ENCODE data around the gene ASPG.

ASPG gene

DNA sequence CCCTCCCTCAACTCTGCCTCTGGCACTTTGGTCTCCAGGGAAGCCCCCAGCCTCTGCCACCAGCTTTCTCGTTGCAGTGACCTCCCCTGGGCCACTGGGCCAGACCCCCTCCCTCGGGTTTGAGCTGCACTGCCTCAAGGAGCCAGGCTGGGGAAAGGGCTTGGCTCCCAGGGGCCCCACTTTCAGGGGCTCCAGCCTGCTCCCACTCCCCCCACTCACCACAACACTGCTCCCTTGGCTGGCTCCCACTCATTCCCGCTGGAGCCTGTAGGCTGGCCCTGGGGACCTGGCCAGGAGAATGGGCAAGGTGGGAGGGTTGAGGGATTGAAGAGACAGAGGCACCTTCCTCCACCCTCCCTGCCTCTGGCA is 33.6 kb downstream of the ASPG start:
- no peak for DNase-seq

DNA sequence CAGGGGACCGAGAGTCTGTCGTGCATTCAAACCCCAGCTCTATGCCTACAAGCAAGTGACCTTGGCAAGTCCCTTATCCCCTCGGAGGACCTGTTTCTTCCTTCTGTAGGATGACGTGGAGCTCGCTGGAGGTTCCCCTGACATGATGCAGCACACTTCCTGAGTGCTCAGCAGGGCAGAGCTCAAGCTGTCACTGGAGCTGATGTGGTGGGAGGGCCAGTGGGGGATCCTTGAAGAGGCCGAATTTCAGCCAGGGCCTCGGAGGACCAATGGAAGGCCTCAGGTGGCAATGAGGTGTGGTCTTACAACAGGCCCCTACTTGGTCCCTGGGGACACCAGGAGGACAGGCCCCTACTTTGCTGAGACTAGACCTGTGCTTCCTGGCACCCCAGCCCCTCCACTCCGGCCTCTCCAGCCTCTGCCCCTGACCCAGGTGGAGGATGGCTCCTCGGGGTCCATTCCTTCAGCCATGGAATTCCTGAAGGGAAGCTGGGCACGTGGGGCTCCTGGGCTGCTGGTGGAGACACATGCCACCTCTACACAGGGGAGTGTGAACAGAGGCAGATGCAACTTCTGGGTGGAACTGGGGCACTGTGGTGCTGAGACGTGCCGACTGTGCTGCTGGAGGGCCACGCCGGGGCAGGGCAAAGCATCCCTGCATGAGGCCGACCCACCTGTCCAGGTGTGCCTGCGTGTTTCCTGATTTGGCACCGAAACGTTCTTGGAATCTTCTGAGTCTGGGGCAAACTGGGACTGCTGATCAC is 34.2 kb downstream of the ASPG start:
- no peak for DNase-seq

DNA sequence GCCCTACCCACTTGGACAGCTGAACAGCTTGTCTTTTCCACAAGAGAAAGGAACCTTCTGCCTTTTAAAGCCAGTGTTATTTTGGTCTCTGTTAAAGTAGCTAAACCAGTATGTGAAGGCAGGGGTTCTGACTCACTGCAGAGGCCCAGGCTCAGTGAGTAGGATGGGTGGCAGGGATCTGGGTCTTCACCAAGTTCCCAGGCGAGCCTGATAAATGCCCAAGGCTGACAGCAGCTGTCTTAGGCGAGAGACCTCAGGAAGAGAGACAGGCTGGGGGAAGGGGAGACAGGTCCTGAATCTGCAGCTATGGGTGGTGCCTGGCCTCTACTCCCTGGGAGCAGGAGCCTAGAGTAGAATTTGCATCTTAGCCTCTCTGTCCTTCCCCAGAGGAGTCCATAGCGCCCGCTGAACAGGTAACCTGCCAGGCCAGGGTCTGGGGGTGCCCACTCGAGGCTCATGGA is 34.8 kb downstream of the ASPG start:
- no peak for DNase-seq

DNA sequence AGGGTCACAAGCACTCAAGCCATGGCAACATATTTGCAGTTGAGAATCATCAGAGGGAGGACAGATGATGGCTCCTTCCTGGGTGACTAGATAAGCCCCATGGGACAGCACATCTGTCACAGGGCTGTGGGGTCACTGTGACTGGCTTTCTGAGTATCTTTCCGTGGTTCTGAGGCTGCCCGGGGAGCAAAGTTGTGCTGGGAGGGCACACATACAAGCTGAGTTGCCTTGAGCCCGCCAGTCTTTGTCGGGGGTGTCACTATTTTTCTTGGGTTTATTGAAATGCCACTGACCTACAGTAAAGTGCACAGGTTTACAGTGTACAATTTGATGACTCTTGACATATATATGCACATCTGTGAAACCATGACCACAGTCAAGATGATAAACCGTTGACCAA is 35.6 kb downstream of the ASPG start:
- no peak for DNase-seq

DNA sequence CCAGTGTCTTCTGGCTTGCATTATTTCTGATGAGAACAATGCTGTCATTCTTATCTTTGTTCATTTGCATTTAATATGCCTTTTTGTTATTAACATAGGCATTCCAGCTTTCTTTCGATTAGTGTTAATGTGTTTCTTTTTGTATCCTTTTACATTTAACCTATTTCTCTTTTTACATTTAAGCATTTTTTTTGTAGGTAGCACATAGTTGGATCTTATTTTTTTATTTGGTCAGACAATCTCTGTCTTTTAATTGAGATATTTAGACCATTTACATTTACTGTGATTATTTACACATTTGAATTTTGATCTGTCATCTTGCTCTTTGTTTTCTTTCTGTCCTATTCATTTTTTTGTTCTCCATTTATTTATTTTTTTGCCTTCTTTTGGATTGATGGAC is 38.4 kb downstream of the ASPG start:
- no peak for DNase-seq

DNA sequence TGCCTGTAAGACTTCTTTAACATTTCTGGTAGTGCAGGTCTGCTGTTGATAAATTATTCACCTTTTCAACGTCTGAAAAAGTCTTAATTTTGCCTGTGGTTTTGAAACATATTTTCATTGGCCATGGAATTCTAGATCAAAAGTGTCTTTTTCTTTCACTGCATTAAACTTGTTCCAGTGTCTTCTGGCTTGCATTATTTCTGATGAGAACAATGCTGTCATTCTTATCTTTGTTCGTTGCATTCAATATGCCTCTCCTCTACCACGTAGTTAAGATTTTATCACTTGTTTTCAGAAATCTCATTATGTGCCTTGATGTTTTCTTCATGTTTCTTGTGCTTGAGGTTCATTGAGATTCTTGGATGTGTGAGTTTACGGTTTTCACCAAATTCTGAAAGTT is 39.5 kb downstream of the ASPG start:
- no peak for DNase-seq

DNA sequence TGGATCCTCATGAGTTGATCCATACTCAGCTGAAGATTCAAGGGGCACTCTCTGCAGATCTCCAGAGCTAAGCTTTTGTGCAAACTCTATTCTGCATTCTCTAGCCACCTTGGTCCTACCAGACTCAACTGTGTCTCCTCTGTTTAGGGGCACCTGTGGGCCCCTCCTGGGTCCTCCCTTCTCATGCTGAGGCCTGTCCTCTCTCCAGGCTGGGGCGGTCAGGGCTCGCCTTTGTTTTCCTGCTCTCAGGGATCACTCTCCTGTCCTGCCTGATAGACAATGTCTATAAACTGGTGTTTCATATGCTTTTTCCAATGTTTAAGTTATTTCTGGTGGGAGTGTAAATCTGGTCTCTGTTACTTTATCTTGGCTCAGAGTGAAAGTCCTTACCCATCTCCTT is 41.3 kb downstream of the ASPG start:
- no peak for DNase-seq

DNA sequence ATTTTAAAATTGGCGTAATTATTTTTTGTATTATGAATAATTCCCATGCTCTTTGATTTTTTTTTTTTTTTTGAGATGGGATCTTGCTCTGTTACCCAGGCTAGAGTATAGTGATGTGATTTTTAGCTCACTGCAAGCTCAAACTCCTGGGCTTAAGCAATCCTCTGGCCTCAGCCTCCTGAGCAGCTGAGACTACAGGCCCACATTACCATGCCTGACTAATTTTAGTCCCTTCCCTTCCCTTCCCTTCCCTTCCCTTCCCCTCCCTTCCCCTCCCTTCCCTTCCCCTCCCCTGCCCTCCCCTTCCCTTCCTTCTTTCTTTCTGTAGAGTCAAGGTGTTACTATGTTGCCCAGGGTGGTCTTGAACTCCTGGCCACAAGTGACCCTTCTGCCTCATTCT is 43.5 kb downstream of the ASPG start:
- no peak for DNase-seq

DNA sequence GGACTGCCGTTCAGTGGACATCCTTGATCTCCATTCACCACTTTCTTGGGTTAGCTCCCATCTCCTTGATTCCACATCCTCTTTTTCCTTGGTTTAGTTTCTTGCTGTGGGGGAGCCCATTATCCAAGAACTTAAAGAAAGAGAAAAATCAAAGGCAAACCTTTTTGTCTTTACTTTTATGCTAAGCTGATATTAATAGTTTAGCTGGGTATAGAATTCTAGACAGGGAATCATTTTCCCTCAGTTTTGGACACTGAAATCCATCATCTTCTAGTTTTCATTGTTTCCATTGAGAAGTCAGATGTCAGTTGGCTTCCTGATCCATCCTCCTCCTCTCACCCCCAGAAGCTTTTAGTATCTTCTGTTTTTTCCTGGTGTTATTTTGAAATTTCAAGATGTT is 44.1 kb downstream of the ASPG start:
- no peak for DNase-seq

DNA sequence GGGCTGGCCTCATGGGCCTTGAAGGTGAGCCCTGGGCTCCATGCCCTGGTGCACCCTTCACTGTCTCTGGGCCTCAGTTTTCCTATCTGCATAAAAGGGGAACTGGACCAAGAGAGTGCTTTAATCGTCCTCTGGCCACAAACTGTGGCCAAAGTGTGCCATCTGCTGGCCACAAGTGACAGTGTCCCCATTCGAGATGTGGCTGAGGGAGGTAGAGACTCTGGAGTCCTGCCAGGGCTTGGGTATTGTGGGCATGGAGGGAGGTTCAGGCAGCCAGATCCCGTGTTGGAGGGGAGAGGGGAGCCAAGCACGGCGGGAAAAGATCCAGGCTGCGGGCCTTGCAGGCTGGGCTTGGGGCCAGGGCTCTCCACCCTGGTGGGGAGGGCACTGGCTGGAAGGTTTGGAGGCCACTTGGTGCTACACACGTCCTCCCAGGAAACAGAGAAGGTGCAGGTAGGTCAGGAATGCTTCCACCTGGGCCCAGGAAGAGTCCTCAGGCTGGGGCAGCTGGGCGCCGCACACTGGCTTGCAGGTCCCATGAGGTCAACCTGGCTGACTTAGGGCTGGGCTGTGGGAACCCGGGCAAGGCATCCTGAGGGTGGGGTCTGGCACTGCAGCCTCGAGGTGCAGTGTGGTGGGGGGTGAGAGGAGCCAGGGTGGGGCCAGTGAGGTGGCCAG is 45.6 kb downstream of the ASPG start:
- DNase-seq = no peak

DNA sequence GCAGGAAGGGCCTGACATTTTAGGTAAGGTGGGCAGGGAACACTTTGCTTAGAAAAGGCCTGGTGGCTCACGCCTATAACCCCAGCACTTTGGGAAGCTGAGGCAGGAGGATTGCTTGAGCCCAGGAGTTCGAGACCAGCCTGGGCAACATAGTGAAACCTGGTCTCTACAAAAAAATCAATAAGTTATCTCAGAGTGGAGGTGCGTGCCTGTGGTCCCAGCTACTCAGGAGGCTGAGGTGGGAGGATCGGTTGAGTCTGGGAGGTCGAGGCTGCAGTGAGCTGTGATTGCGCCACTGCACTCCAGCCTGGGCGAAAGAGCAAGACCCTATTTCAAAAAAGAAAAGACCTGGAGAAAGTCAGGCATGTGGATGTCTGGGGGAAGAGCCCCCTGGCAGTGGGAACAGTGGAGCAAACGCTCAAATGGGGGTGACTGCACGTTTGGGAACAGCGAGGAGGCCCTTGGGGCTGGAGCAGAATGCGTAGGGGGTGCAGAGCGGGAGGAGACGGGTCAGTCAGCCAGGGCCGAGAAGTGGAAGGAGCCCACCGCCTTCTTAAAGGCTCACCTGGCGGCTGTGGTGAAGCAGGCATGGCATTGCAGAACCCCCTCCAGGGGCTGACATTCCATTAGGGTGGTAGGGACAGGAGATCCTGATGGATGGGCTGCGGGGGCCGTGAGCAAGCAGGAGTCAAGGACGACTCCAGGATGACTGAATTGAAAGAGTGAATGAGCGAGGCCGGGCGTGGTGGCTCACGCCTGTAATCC is 46.6 kb downstream of the ASPG start:
- DNase-seq = no peak

DNA sequence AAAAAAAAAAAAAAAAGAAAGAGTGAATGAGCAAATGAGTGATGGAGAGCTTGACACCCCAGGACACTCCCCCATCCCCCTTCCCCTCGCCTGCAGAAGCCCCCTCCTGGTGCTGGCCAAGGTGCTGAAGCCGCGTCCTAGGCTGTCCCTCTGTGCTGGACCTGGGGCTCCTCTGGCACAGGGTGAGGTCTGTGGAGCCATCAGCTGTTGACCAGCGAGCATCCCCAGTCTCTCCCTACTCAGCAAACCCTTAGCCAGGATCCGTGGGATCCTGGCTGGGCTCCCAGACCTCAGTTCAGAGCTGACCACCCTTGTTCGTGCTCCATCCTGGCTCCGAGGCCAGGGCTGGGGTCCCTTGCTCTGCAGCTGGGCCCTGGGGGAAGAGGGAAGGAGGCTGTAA is 47.5 kb downstream of the ASPG start:
- no peak for DNase-seq

DNA sequence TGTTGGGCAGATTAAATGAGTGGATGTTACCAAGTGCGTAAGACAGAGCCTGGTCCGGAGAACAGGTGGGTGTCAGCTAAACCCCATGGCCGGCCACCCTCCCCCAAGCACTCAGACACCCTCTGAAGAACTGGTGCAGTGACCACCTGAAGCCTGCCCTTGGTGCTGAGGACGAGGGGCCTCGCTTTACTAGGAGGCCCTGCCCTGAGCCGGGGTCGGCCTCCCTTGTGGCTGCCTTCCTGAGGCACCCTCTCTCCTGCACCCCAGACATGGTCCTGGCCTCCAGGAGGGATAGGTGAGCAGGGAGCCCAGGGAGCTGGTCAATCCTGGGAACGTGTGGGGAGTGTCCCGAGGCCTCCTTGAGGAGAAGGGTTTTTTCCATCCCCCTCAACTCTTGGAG is 48.0 kb downstream of the ASPG start:
- DNase-seq = no peak

DNA sequence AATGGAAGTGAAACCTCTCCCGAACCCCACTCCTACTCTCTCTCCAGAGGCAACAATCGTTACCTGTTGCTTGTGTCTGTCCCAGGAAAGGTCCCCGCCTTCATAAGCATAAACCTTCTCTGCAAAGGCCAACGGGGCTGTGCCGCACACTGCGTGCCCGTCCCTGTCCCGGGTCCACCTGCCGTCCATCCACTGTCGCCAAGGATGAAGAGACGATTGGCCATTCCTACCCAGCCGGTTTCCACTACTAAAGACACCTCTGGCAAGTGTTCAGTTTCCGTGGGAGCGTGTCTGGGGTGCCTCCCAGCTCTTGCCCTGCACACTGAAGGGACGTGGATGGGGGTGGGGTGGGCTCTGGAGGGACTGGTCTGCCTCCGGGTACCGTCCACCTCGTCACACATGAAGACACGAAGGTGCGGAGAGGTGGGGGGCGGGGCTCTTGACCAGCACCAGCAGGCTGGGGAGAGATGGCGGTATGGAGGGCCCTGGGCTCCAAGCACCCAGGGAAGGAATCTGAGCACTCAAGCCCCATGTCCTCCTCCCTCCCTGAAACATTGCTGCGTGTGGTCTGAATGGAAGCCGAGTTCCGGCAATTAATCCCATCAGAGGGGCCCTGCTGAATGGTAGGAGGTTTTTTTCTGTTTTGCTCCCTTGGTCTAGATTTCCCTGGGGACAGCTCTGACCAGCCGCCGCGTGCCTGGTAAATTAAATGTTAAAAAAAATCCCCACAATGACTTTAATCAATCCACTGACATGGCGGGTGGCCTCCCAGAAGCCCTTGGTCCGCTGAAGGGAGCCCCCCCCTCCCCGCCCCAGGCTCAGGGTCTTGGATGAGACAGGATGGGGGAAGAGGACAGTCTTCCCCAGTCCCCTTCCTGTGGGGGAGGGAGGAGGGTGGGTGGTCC is 48.8 kb downstream of the ASPG start:
- no peak for DNase-seq

DNA sequence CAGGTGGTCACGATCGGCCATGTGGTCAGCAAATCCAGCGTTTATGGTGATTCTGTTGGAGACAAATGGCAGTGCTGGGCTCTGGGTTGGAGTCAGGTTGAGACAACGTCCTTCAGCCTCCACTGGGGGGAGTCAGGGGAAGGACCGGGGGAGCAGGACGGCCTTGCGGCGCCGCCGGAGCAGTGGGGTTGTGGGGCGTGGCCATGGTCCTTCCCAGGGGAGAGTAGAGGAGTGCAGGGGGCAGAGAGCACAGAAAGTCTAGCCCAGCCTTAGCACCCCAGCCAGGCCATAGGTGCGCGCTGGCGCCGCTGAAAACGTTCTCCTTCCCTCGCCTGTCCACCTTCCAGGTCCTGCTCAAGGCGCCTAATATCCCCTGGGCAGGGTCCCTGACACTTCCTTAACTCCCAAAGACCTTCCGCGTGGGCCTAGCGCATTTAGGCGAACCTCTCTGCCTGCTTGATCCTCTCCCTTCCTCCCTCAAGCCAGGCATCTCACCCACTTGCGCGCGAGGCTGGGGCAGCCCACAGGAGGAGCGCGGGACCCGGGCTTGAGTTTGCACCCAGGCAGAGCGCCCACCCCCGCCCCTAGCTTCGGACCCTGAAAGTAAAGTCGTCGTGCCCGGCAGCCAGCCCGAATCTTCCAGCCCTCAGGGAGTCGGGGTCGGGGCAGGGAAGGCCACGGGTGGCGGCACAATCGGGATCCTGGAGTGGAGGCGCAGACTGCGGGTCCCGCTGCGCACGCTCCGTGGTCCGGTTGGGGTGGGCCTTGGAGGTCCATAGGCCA is 49.8 kb downstream of the ASPG start:
- DNase-seq = no peak

DNA sequence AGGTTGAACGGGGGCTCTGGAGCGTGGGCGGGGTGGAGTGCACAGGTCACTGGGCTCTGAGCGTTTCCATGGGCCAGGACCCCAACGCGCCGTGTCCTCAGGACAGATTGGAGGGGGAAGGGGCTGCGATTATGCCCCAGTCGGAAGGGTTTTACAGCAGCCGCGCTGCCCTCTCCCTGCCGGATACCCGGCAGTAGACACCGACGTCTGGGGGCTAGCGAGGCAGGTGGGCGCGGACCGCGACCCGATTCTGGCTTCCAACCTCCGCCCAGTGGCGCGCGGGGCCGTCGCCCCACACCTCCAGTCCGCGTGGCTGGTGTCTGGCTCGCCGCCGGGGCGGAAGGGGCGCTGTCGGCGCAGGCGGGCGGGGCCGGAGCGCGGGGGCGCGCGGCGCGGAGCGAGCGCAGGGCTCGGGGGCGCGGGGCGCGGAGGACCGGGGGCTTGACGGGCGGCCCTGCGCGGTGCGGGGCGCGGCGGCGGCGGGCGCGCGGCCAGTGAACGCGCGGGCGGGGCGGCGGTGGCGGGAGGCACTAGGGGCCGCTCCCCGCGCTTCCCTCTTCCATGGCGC is 50.5 kb downstream of the ASPG start:
- no peak for DNase-seq

DNA sequence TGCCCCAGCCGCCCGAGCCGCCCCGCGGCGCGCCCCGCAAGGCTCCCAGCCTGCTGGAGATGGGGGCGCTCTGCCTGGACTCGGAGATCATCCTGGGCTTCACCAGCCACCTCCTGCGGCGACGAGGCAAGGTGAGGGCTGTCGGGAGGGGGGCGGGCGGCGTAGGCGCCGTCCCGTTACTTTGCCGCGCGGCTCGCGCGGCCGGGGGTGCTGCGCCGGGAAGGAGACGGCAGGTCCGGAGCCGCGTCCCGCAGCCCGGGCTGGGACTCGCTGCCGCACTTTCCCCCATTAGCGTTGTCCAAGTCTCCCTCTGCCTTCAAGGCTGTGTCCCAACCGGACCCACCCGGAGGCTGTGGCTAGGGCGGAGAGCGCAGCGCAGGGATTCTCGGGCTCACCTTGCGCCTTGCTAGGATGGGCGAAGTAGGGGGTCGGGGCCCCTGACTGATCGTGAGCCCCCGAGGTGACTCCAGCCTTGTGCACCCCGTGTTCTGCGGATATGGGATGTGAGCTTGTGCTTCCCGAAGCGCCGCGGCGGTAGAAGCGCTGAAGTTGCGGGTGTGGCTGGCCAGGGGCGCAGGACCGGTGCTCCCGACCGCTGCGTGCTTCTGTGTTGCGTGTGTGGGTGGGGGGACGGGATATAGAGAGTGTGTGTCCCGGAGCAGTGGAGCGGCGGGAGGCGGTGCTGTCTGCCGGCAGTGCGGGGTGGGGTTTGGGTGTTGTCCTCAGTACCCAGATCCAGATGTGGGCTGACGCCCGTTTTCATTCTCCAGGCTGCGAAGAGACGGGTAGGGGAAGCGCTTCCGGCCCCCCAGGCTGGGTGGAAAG is 51.2 kb downstream of the ASPG start:
- DNase-seq = no peak

DNA sequence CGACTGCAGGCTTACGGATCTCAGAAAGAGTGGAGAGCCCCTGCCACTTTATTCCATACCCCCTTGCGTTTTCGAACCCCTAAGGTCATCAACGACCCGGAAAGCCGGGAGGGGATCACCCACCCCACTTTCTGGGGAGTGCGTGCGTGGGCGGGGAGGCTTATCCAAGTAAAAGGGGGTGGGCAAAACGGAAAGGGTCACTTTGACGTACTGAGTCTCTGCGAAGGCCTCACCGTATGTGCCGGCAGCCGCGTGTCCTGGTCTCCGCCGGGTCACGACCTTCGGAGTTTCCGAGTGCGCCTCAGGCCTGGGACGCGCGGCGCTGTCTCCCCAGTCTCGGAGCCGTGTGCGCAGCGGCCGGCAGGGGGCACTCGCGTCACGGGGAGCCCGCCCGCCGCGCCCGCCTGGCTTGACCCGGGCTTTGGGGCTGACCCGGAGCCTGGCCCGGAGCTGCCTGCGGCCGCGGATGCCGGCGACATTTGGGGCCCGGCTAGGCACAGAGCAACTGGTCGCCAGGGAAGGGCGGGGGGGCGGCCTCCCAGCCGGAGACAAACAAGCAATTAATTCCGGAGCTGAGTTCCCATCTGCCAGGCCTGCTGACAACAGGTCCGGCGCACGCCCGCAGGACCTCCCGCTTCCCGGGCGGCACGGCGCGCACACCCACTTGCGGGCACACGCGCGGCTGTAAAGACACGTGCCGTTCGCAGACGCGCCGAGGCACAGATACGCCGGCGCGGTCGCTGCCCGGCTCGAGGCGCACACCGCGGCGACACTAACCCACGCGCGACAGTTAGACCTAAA is 52.0 kb downstream of the ASPG start:
- DNase-seq = peak; percentile 15

DNA sequence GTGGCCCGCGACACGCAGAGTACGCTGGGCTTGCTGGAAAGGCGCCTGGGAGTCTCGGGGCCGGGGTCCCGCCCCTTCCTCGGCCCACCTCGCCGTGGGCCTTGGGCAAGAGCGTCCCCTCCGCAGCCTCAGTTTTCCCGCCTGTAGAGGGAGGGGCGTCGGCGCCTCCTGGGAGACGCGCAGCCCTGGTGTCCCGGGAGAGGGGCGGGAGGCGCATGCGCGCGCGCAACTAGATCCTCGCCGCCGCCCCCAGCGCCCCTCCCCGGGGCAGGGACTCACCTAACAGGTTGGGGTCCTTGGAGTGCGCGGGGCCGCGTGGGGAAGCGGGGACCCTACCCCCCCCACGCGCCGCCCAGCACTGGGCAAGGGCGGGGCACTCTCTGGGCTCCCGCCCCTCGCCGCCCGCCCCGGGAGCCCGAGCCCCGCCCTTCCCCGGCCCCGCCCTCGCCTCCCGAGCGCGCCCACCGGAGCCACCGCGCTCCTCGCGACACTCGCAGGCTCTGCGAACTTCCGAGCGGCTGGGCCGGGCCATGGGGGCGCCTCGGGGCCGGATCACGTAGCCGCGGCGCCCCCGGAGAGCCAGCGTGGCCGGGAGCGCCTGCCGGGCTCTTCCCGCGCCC is 52.7 kb downstream of the ASPG start, which contains the start of gene KIF26A:
Gene KIF26A (plus strand): TSS at position 490 of the 620 bp plus-strand sequence. CDS start 136 bp downstream, outside the sequence.
- DNase-seq = no peak

All from KG1 (cell line).